ENCODE results near the gene IQCB1.
"Not testable (repeated sequence)": the region's sequence is repeated elsewhere in the genome, so short reads cannot be mapped to it uniquely, and the experiment has no call there.

The IQCB1 gene
- 35.8 to 62.7 (median 47.9) reads per million in 9 experiments for total RNA-seq

DNA sequence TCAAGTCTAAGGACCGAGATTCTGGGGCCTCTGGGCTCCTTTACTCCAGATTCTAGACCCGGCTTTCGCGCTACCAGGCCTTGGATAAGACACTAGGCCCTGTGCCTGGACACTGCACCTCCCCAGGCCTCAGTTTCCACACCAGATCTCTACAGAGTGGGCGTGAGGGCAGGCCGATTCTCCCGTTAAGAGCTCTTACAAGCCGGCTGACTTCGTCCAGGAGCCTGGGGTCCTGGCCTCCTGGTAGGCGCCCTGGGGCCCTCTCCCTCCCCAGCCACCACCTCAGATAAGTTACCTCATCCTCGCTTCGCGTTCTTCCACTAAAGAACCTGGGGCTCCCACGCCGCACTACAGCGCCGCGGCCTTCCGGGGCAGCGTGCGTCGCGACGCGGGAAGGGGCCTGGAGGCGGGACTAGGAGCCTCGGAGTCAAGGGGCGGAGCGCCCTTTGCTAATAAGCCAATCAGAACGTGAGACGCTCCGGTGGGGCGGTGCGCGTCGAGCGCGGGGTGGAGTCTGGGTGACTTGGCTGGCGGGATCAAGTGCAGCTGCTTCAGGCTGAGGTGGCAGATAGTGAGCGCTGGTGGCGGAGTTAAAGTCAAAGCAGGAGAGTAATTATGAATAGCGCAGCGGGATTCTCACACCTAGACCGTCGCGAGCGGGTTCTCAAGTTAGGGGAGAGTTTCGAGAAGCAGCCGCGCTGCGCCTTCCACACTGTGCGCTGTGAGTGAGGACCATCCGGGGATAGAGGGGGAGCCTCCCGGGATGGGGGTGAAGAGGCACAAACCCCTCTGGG lies at the start of gene IQCB1, which contains the start of gene EAF2:
TSS of gene IQCB1 (minus strand) at position 390 of the 794 bp plus-strand sequence. CDS start 6,100 bp downstream, outside the sequence.
TSS of gene EAF2 (plus strand) at position 539 of the 794 bp plus-strand sequence. CDS start at position 616, 77 bp downstream.
- H3K27ac Mint-ChIP-seq, result peak within 1 kb of the TSS; percentile 94
- DNase-seq (peak; percentile 94 to 98 (median 96)), ATAC-seq (replicated peaks) (peak; percentile 94)
- peaks cover 26 to 37% of the 10 kb centered on the region in 2 donors for H3K4me1 Mint-ChIP-seq (ENCODE audit: low read depth in 2 of 2)
- peaks cover 32% of the 10 kb centered on the region for H3K36me3 Mint-ChIP-seq (ENCODE audit: insufficient read depth)
- H3K27me3 Mint-ChIP-seq, result no peaks in the 10 kb centered on the region
- H3K9me3 Mint-ChIP-seq, result no peaks in the 10 kb centered on the region
- H3K4me3 Mint-ChIP-seq, result peak within 1 kb of the TSS; percentile 91 to 92

- ATAC-seq (replicated peaks) (no peak), DNase-seq (no peak)
- no peaks in the 10 kb centered on the region for H3K4me1 Mint-ChIP-seq (ENCODE audit: low read depth in 2 of 2)
- no peak overlapping the region for H3K27ac Mint-ChIP-seq
- H3K36me3 Mint-ChIP-seq (ENCODE audit: insufficient read depth), result no peaks in the 10 kb centered on the region
- H3K9me3 Mint-ChIP-seq, result no peaks in the 10 kb centered on the region
- H3K4me3 Mint-ChIP-seq, result no peak overlapping the region
- H3K27me3 Mint-ChIP-seq, result no peaks in the 10 kb centered on the region
These were observed 48.6 kb upstream of the IQCB1 start for GRCh38 chr3:121883507-121883906.

DNA sequence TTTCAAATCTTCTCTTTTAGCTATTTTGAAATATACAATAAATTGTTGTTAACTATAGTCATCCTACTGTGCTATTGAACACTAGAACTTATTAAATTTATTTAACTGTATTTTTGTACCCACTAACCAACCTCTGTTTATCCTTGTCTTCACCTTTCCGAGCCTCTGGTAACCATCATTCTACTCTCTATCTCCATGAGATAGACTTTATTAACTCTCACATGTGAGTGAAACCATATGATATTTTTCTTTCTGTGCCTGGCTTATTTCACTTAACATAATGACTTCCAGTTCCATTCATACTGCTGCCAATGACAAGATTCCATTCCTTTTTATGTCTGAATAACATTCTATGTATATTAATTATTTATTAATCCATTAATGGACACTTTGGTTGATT lies 43.6 kb upstream of the IQCB1 start:
- no peak for ATAC-seq (replicated peaks)
- Mint-ChIP-seq H3K4me1 (ENCODE audit: low read depth in 2 of 2) (no peaks in the 10 kb centered on the region), H3K36me3 (ENCODE audit: insufficient read depth) (no peaks in the 10 kb centered on the region), H3K27ac (no peak overlapping the region), H3K9me3 (no peaks in the 10 kb centered on the region), H3K4me3 (no peak overlapping the region), H3K27me3 (no peaks in the 10 kb centered on the region)
- DNase-seq, result no peak

DNA sequence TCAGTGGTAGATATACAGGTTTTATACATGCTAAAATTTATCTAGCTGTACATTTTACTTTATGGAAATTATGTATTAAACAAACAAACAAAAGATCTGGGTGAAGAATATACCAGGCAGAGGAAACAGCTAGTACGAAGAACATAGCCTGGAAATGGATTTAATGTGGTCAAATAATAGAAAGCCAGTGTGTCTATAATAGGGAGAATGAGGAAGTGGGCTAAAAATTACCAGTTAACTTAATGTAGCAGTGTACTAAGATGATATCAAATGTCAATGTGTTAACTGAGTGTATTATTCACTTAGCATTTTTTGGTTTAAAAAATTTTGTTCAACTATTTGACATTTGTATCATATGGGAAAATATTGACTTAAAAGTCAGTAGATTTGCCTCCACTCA lies 36.6 kb upstream of the IQCB1 start:
- no peaks in the 10 kb centered on the region for H3K27me3 Mint-ChIP-seq
- H3K4me1 Mint-ChIP-seq (ENCODE audit: low read depth in 2 of 2), result no peaks in the 10 kb centered on the region
- H3K4me3 Mint-ChIP-seq, result no peak overlapping the region
- ATAC-seq (replicated peaks) (no peak), DNase-seq (no peak)
- H3K36me3 Mint-ChIP-seq (ENCODE audit: insufficient read depth), result no peaks in the 10 kb centered on the region
- H3K9me3 Mint-ChIP-seq, result no peaks in the 10 kb centered on the region
- H3K27ac Mint-ChIP-seq, result no peak overlapping the region

GRCh38 chr3:121870717-121871116 lies 35.9 kb upstream of the IQCB1 start:
- Mint-ChIP-seq H3K27me3 (no peaks in the 10 kb centered on the region), H3K9me3 (no peaks in the 10 kb centered on the region), H3K27ac (no peak overlapping the region), H3K4me3 (no peak overlapping the region), H3K36me3 (ENCODE audit: insufficient read depth) (no peaks in the 10 kb centered on the region), H3K4me1 (ENCODE audit: low read depth in 2 of 2) (no peaks in the 10 kb centered on the region)
- no peak for DNase-seq
- ATAC-seq (replicated peaks), result no peak

- no peaks in the 10 kb centered on the region for H3K4me1 Mint-ChIP-seq (ENCODE audit: low read depth in 2 of 2)
- no peaks in the 10 kb centered on the region for H3K27me3 Mint-ChIP-seq
- no peak overlapping the region for H3K4me3 Mint-ChIP-seq
- ATAC-seq (replicated peaks) (no peak), DNase-seq (no peak)
- no peaks in the 10 kb centered on the region for H3K9me3 Mint-ChIP-seq
- no peaks in the 10 kb centered on the region for H3K36me3 Mint-ChIP-seq (ENCODE audit: insufficient read depth)
- no peak overlapping the region for H3K27ac Mint-ChIP-seq
These were observed 34.9 kb upstream of the IQCB1 start for GRCh38 chr3:121869736-121870135.

- ATAC-seq (replicated peaks), result no peak
- Mint-ChIP-seq H3K36me3 (ENCODE audit: insufficient read depth) (no peaks in the 10 kb centered on the region), H3K9me3 (no peaks in the 10 kb centered on the region)
These were observed 28.9 kb upstream of the IQCB1 start for GRCh38 chr3:121863801-121864200.

GRCh38 chr3:121863247-121863646 lies 28.4 kb upstream of the IQCB1 start:
- not testable (repeated sequence) for H3K4me1 Mint-ChIP-seq (ENCODE audit: low read depth in 2 of 2); H3K36me3 Mint-ChIP-seq (ENCODE audit: insufficient read depth); H3K27me3 Mint-ChIP-seq; DNase-seq; H3K4me3 Mint-ChIP-seq; H3K27ac Mint-ChIP-seq; ATAC-seq (replicated peaks); H3K9me3 Mint-ChIP-seq

More at GRCh38 chr3:121863801-121864200, 28.9 kb upstream of the IQCB1 start:
- no peak overlapping the region for H3K4me3 Mint-ChIP-seq
- no peak for DNase-seq
- no peaks in the 10 kb centered on the region for H3K27me3 Mint-ChIP-seq
- no peak overlapping the region for H3K27ac Mint-ChIP-seq
- H3K4me1 Mint-ChIP-seq (ENCODE audit: low read depth in 2 of 2), result no peaks in the 10 kb centered on the region

DNA sequence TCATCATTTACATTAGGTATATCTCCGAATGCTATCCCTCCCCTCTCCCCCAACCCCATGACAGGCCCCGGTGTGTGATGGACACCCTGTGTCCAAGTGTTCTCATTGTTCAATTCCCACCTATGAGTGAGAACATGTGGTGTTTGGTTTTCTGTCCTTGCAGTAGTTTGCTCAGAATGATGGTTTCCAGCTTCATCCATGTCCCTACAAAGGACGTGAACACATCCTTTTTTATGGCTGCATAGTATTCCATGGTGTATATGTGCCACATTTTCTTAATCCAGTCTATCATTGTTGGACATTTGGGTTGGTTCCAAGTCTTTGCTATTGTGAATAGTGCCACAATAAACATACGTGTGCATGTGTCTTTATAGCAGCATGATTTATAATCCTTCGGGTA lies 22.9 kb upstream of the IQCB1 start:
- not testable (repeated sequence) for H3K9me3 Mint-ChIP-seq; H3K36me3 Mint-ChIP-seq (ENCODE audit: insufficient read depth); H3K27ac Mint-ChIP-seq; H3K4me3 Mint-ChIP-seq; ATAC-seq (replicated peaks); H3K27me3 Mint-ChIP-seq; DNase-seq; H3K4me1 Mint-ChIP-seq (ENCODE audit: low read depth in 2 of 2)

DNA sequence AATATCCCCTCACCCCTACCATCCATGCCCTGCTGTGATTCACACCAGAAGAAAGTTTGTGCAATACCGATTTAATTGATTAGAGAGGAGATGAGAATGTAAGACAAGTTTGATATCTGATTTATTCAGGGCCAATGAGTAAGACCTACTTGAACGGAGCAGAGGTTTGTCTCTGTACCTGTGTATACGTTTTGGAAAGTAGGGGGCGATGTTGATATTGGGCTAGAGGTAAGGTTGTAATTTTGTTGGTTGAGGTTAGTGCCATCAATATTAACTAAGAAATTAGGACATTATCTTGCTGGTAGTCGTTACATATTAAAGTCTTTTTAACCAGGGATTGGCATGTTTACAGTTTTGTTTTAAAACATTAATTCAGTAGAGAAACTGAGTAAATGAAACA lies 20.7 kb upstream of the IQCB1 start:
- Mint-ChIP-seq H3K4me1 (ENCODE audit: low read depth in 2 of 2) (no peaks in the 10 kb centered on the region), H3K9me3 (no peaks in the 10 kb centered on the region), H3K36me3 (ENCODE audit: insufficient read depth) (no peaks in the 10 kb centered on the region), H3K27ac (no peak overlapping the region), H3K27me3 (no peaks in the 10 kb centered on the region), H3K4me3 (no peak overlapping the region)
- DNase-seq, result no peak
- ATAC-seq (replicated peaks), result no peak

DNA sequence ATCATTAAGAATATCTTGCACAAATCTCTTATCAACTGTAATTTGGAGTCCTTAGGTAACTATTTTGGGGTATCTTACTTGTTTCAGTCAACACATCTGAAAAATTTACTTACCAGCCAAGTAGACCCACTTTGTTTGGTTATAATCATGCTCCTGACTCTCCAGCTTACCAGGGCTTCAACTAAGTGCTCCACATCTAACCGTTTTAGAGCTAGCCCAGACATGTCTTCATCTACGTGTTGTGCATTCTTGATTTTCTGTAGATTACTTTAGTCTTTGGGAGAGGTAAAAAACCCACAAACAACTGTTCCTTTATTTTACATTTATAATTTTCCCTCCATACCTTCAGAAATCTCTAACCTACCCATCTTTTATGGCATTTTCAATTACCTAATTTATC lies 17.4 kb upstream of the IQCB1 start:
- Mint-ChIP-seq H3K4me3 (no peak overlapping the region), H3K4me1 (ENCODE audit: low read depth in 2 of 2) (no peaks in the 10 kb centered on the region), H3K36me3 (ENCODE audit: insufficient read depth) (no peaks in the 10 kb centered on the region), H3K27ac (peak overlapping the region in 1 of 2 donors; percentile 68), H3K9me3 (no peaks in the 10 kb centered on the region), H3K27me3 (no peaks in the 10 kb centered on the region)
- DNase-seq (no peak), ATAC-seq (replicated peaks) (no peak)

GRCh38 chr3:121844892-121845291 lies 10.0 kb upstream of the IQCB1 start:
- ATAC-seq (replicated peaks) (no peak), DNase-seq (no peak)
- H3K36me3 Mint-ChIP-seq (ENCODE audit: insufficient read depth), result peaks cover 3% of the 10 kb centered on the region
- no peak overlapping the region for H3K27ac Mint-ChIP-seq
- no peaks in the 10 kb centered on the region for H3K4me1 Mint-ChIP-seq (ENCODE audit: low read depth in 2 of 2)
- H3K27me3 Mint-ChIP-seq, result no peaks in the 10 kb centered on the region
- H3K9me3 Mint-ChIP-seq, result no peaks in the 10 kb centered on the region
- no peak overlapping the region for H3K4me3 Mint-ChIP-seq

- ATAC-seq (replicated peaks) (no peak), DNase-seq (no peak)
- Mint-ChIP-seq H3K27me3 (no peaks in the 10 kb centered on the region), H3K27ac (no peak overlapping the region), H3K4me3 (no peak overlapping the region), H3K36me3 (ENCODE audit: insufficient read depth) (peaks cover 10% of the 10 kb centered on the region), H3K9me3 (no peaks in the 10 kb centered on the region), H3K4me1 (ENCODE audit: low read depth in 2 of 2) (peaks cover 6 to 15% of the 10 kb centered on the region in 2 donors)
These were observed 5.1 kb upstream of the IQCB1 start for GRCh38 chr3:121839962-121840361.

- H3K36me3 Mint-ChIP-seq (ENCODE audit: insufficient read depth), result peaks cover 30% of the 10 kb centered on the region
- peaks cover 24 to 33% of the 10 kb centered on the region in 2 donors for H3K4me1 Mint-ChIP-seq (ENCODE audit: low read depth in 2 of 2)
- H3K4me3 Mint-ChIP-seq, result peak overlapping the region; percentile 91 to 92
- H3K27ac Mint-ChIP-seq, result no peak overlapping the region
- no peak for ATAC-seq (replicated peaks)
- DNase-seq, result no peak
- no peaks in the 10 kb centered on the region for H3K27me3 Mint-ChIP-seq
- H3K9me3 Mint-ChIP-seq, result no peaks in the 10 kb centered on the region
These were observed 1.6 kb upstream of the IQCB1 start for GRCh38 chr3:121836481-121836880.
